HL-60 (cell line): ENCODE results near the gene OLFML2B.

Source experiments
- DNase-seq, 2 experiments: peaks; one replicate each; pipeline ENCODE4 v3.0.0-alpha.2; 2010 to 2020; ENCODE audit warnings: low read depth in 1 of 2, low spot score in 1 of 2
- H3K27ac ChIP-seq: fragments of 250-450 bp; sonication (Bioruptor Pico); replicated peaks from 2 replicates; pipeline ENCODE4 v1.5.1; 2020; ENCODE audit warnings: mild to moderate bottlenecking, moderate library complexity
- H3K27me3 ChIP-seq: fragments of 250-450 bp; sonication (Bioruptor Pico); 2 replicates; pipeline ENCODE4 v1.5.1; 2021; ENCODE audit warnings: mild to moderate bottlenecking, moderate library complexity; ENCODE audit not compliant: insufficient read depth, poor library complexity, severe bottlenecking
- H3K4me3 ChIP-seq: replicated peaks from 2 replicates; pipeline ENCODE4 v1.5.1; 2011; ENCODE audit warnings: mild to moderate bottlenecking, control low read depth, low read length; ENCODE audit not compliant: insufficient read depth
- GABPA ChIP-seq: IDR thresholded peaks from 2 replicates; pipeline ENCODE4 v1.6.1; 2012; ENCODE audit warnings: low read depth
- POLR2AphosphoS5 ChIP-seq: IDR thresholded peaks from 2 replicates; pipeline ENCODE4 v1.6.1; 2012; ENCODE audit warnings: low read depth
- SPI1 ChIP-seq: IDR thresholded peaks from 2 replicates; pipeline ENCODE4 v1.6.1; 2012; ENCODE audit warnings: low read depth, mild to moderate bottlenecking, borderline replicate concordance
- long read RNA-seq: library from polyadenylated mRNA; unstranded; transcript quantifications from one replicate; pipeline ENCODE4 v2.0.0, GENCODE V29; 2020
- TF ChIP-seq, protein P1 (sequence below): IDR thresholded peaks from one replicate; pipeline ENCODE4 v1.5.1; 2011; ENCODE audit warnings: low read length, control low read depth, inconsistent platforms; ENCODE audit not compliant: insufficient read depth
- TF ChIP-seq, protein P2 (sequence below): IDR thresholded peaks from 2 replicates; pipeline ENCODE4 v1.6.1; 2012; ENCODE audit warnings: low read depth; ENCODE audit not compliant: insufficient replicate concordance

Gene OLFML2B
- long read RNA-seq, result 0 reads

DNA sequence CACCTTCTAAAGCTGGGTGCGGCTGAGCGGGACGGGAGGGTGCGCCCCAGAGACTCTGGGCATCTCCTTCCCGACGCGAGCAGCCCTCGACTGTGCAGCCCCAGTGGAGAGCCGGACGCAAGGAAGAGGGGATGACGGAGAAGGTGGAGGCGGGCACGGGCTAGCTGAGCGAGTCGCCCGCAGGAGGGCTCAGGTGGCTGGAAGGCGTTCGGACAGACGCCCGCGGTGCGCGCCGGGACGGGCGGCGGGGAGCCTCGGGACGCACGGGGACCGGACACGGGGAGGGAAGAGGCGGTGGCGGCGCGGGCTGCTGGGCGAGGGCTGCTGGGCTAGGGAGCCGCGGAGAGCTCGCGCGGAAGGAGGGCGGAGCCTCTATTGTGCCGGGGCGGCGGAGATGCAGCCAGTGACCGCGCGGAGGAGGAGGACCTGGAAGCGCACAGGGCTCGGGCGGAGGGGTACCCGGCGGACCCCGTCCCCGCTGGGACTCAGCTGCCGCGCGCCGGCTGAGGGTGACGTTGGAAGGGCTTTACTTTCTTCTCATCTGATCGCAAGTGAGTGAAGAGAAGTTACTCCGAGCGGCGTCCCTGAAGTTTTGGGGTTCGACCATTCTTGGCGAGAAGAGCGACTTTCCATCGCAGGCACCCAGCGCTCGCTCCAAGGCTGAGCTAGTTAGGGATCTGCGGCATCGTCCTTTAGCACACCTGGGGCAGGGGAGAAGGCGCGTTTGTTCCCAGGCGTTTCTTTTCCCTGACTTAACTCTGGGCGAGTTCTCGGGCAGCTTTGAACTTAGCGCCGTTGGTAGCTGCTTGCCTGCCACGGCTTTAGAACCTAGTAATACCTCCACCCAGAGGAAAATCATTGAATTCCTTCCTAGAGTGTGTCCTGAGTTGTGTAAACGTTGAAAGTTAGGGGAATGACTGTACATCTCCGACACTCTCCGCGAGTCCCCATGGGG lies at the start of gene OLFML2B:
OLFML2B (minus strand) TSS at position 323 of the 955 bp plus-strand sequence. CDS start 439 bp downstream, outside the sequence.
- Histone ChIP-seq H3K27me3 (peaks cover 3% of the 10 kb centered on the region), H3K27ac (no peak within 1 kb of the TSS), H3K4me3 (peak within 1 kb of the TSS; percentile 72)
- 0 out of 2 replicates have a peak, but pooled peaks have one; percentile 12 for TF ChIP-seq GABPA
- no peak for TF ChIP-seq SPI1
- DNase-seq, result peak in 1 of 2 experiments; percentile 65

DNA sequence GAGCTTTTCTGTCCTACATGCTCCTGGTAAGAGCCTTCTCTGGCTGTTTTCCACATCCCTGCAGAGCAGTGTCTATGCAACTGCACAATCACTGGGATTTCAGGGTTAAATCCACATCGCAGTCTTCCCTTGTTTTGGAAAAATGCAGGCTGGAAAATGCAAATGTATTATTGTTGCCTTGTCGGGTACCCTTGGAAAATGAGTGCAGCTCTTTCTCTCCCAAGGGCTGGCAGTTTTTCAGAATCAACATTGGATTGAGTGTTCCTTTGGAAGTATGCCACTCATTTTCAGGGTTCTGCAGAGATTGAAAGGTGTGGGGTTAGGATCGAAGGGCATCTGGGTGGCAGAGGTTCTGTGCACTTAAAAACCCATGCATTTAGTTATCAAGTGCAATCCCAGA lies 49.1 kb upstream of the OLFML2B start:
- H3K27me3 ChIP-seq, result peaks cover 42% of the 10 kb centered on the region
- no peak overlapping the region for H3K27ac ChIP-seq
- no peak for DNase-seq
- no peak overlapping the region for H3K4me3 ChIP-seq
- TF ChIP-seq GABPA (no peak), POLR2AphosphoS5 (no peak), SPI1 (no peak)
- TF ChIP-seq, protein P1, sequence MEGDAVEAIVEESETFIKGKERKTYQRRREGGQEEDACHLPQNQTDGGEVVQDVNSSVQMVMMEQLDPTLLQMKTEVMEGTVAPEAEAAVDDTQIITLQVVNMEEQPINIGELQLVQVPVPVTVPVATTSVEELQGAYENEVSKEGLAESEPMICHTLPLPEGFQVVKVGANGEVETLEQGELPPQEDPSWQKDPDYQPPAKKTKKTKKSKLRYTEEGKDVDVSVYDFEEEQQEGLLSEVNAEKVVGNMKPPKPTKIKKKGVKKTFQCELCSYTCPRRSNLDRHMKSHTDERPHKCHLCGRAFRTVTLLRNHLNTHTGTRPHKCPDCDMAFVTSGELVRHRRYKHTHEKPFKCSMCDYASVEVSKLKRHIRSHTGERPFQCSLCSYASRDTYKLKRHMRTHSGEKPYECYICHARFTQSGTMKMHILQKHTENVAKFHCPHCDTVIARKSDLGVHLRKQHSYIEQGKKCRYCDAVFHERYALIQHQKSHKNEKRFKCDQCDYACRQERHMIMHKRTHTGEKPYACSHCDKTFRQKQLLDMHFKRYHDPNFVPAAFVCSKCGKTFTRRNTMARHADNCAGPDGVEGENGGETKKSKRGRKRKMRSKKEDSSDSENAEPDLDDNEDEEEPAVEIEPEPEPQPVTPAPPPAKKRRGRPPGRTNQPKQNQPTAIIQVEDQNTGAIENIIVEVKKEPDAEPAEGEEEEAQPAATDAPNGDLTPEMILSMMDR, result no peak
- TF ChIP-seq, protein P2, sequence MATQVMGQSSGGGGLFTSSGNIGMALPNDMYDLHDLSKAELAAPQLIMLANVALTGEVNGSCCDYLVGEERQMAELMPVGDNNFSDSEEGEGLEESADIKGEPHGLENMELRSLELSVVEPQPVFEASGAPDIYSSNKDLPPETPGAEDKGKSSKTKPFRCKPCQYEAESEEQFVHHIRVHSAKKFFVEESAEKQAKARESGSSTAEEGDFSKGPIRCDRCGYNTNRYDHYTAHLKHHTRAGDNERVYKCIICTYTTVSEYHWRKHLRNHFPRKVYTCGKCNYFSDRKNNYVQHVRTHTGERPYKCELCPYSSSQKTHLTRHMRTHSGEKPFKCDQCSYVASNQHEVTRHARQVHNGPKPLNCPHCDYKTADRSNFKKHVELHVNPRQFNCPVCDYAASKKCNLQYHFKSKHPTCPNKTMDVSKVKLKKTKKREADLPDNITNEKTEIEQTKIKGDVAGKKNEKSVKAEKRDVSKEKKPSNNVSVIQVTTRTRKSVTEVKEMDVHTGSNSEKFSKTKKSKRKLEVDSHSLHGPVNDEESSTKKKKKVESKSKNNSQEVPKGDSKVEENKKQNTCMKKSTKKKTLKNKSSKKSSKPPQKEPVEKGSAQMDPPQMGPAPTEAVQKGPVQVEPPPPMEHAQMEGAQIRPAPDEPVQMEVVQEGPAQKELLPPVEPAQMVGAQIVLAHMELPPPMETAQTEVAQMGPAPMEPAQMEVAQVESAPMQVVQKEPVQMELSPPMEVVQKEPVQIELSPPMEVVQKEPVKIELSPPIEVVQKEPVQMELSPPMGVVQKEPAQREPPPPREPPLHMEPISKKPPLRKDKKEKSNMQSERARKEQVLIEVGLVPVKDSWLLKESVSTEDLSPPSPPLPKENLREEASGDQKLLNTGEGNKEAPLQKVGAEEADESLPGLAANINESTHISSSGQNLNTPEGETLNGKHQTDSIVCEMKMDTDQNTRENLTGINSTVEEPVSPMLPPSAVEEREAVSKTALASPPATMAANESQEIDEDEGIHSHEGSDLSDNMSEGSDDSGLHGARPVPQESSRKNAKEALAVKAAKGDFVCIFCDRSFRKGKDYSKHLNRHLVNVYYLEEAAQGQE, result no peak

DNA sequence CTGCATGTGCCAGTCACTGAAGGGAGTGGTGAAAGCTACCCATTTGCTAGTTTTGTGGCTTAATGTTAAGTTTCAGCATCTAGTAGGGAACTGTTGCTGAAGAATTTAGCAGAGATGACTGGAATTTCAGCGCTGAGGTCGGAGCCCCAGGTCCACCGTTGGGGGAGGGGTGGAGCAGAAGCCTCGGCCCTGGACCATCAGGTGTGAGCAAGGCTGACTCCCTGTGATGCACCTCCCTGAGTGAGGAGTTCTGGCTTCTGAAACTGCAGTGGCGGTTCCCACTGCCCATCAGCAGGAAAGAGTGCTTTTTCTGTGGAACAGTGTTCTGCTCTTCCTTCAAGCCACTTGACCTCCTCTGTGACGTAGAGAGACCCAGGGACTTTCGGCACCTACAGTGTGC lies 47.2 kb upstream of the OLFML2B start:
- peaks cover 39% of the 10 kb centered on the region for H3K27me3 ChIP-seq
- no peak overlapping the region for H3K4me3 ChIP-seq
- no peak overlapping the region for H3K27ac ChIP-seq
- DNase-seq, result no peak
- TF ChIP-seq POLR2AphosphoS5 (no peak), SPI1 (no peak), GABPA (no peak)
- TF ChIP-seq, protein P2, result no peak
- TF ChIP-seq, protein P1, result no peak

DNA sequence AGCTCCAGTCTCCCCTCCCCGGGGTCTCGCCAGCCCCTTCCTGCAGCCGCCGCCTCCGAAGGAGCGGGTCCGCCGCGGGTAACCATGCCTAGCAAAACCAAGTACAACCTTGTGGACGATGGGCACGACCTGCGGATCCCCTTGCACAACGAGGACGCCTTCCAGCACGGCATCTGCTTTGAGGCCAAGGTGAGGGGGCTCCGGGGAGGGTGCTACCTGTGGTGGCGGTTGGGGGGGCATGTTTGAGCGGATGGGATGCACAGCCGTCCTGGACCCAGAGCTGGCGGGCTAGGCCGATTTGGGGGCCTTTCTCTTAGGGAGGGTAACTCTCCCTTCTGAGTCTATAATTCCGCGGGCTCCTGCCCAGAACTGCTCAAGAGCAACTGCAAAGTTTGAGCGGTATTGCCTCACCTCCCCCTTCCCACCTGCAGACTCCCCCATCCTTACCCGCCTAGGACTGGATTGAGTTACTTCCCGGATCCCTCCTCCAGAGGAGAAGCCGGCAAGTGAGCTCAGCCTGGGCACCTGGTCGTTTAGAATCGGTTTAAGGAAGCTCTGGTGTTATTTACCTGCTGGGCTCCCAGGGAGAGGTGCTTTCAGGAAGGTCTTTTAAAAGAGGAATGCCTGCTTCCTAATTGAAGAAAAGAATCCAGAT lies 46.6 kb upstream of the OLFML2B start:
- TF ChIP-seq POLR2AphosphoS5 (no peak), GABPA (no peak), SPI1 (no peak)
- TF ChIP-seq, protein P1, result no peak
- TF ChIP-seq, protein P2, result no peak
- no peak for DNase-seq
- H3K4me3 ChIP-seq, result peak overlapping the region; percentile 55
- H3K27ac ChIP-seq, result no peak overlapping the region
- H3K27me3 ChIP-seq, result peaks cover 39% of the 10 kb centered on the region
